HEK293 (cell line): ENCODE measurements around the gene RNF4.

Experiments
- CTCF ChIP-seq: fragments of 450-650 bp; formaldehyde crosslinking; IDR thresholded peaks from 2 replicates; pipeline ENCODE4 v1.5.1; 2016; ENCODE audit warnings: missing biosample characterization, missing genetic modification characterization
- OVOL3 ChIP-seq: fragments of 450-650 bp; formaldehyde crosslinking; IDR thresholded peaks from 2 replicates; pipeline ENCODE4 v1.5.1; 2016; ENCODE audit warnings: missing biosample characterization, missing genetic modification characterization
- REST ChIP-seq: fragments of 450-650 bp; formaldehyde crosslinking; IDR thresholded peaks from 2 replicates; pipeline ENCODE4 v1.5.1; 2016; ENCODE audit warnings: missing biosample characterization, missing genetic modification characterization
- ZNF18 ChIP-seq: fragments of 450-650 bp; formaldehyde crosslinking; IDR thresholded peaks from 2 replicates; pipeline ENCODE4 v1.5.1; 2016; ENCODE audit warnings: missing biosample characterization, missing genetic modification characterization

- TF ChIP-seq REST (no peak), ZNF18 (tag by site-specific recombination) (no peak), CTCF (tag by site-specific recombination) (no peak), OVOL3 (tag by site-specific recombination) (no peak)
Observed at GRCh38 chr4:2470791-2471190, 1.9 kb downstream of the RNF4 start.
